GM18870 (cell line): ENCODE results near the gene KRT6C.

Source experiments
- ATAC-seq: cut with Tn5 transposase; IDR thresholded peaks from one replicate; pipeline ENCODE4 v1.9.1; 2021; ENCODE audit warnings: moderate library complexity; ENCODE audit not compliant: unreplicated experiment

KRT6C gene

DNA sequence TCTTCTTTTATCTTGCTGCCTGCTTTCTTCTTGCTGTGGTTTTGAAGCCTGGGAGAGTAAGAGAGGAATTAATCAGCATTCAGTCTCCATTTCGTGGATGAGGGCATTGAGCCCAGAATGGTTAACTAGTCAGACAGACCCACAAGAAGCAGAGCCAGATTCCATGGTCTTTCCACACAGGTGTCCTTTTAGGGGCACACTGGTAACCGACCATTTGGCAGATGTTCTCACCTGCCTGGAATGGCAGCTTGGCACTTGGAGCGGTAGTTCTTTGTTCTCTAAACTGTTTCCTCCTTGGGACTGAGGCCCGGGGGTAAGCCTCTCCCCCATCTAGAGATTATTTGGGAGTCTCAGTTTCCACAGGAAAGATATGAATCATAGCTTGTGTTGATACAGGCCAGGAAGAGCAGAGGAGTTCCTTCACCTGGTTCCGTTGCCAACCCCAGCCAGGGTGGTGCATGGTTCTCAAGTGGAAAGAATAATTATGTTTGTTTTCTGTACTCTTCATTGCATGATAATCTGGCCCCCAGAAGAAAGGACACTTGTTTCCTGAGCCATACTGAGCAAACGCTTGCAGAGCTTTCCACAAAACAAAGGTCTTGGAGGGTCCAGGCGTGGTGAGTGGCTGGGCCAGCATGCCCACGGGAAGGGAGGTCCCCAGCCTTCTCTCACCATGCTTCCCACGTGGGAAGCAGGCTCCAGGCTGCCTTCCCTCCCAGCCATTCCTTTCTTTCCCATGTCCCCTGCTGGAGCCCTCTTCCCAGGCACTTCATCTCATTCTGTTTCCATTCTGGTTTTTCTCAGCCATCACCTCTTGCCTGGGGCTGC is 37.4 kb downstream of the KRT6C start:
- ATAC-seq: no peak

DNA sequence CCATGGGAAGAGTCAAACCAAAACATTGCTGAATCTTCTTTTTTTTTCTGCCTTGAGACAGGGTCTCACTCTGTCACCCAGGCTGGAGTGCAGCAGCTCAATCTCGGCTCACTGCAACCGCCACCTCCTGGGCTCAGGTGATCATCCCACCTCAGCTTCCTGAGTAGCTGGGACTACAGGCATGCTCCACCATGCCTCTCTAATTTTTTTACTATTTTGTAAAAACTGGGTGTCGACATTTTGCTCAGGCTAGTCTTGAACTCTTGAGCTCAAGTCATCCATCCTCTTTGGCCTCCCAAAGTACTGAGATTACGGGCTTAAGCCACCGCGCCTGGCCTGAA is 38.0 kb downstream of the KRT6C start:
- no peak for ATAC-seq

DNA sequence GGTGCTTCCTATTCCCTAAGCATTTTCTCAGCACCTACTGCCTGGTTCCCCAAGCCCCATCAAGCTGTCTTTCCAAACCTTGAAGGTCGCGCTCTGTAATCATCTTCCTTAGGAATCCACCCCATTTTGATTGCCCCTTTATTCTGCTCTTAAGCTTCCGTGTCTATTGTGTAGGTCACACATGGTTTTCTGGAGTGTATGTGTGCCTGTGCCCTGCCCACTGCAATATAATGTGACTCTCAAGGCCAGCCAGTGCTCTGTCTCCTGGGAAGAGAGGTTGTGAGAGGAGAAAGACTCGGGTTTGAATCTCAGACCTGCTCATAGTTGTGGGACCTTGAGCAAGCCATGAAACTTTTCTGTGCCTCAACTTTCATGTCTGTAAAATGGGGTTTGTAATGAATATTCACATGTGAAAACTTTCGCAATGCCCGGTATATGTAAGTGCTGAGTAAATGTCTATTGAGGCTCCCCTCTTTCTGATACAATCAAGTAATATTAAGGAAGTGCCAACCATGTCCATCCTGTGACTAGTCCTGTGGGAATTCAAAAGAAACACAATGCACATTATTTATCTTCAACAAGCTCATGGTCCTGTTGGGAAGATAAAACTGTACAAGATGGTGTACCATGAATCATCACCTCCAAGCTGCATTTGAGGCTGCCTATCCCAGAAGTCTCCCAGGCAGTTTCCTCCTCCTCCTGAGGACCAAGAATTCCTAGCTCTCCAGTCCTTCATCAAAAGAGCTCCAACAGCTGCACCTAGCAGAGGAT is 38.7 kb downstream of the KRT6C start:
- no peak for ATAC-seq

DNA sequence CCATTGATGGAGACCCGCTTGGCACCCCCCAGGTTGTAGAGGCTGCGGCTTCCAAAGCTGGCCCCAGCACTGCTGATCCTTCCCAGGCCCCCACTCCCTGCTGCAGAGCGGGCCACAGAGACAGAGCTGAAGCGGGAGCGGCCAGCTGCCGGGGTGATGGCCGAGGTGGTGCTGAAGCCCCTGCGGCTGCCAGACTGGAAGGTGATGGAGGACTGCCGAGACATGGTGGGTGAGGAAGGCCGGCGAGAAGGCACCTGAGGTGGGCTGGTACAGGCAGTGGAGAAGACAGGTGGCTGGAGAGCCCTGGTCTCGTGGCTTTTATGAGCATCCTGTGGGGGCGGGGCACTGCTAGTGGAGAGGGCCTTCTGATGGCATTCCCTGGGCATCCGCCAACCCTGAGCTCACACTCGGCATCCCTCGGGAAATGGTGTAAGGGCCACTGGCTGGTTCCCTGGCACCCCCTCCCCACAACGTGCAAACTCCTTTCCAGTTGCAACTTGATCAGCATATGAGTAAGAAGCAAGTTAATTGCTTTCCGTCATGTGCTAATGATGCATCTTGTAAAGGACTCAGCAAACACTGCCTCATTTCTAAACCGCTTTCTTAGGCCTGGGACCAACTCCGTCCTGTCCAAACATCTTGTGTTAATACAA is 39.4 kb downstream of the KRT6C start, which contains the start of gene KRT75:
Gene KRT75, minus strand, starts transcription at position 291 of the 653 bp plus-strand sequence. Its CDS starts 67 bp downstream, at position 224.
- no peak for ATAC-seq

DNA sequence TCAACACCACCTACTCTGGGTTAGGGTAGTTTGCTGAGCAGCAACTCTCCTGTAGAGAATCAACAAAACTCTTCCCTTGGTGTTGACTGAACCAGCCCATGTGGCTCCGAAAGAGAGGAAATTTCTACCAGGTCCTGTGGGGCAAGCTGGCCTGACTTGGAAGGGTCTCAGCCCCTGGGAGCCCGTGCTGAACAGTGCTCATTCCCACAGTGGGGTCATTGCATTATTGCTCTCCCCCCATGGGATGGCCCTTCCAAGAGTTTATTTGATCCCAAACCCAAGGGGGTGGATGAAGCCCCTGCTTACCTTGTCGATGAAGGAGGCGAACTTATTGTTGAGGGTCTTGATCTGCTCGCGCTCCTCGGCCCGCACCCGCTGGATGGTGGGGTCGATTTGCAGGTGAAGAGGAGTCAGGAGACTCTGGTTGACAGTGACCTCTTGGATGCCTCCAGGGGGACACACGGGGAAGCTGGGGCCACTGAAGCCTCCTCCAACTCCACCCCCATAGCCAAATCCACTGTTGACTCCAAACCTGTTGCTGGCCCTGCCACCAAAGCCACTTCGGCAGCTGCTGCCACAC is 40.0 kb downstream of the KRT6C start:
- no peak for ATAC-seq

DNA sequence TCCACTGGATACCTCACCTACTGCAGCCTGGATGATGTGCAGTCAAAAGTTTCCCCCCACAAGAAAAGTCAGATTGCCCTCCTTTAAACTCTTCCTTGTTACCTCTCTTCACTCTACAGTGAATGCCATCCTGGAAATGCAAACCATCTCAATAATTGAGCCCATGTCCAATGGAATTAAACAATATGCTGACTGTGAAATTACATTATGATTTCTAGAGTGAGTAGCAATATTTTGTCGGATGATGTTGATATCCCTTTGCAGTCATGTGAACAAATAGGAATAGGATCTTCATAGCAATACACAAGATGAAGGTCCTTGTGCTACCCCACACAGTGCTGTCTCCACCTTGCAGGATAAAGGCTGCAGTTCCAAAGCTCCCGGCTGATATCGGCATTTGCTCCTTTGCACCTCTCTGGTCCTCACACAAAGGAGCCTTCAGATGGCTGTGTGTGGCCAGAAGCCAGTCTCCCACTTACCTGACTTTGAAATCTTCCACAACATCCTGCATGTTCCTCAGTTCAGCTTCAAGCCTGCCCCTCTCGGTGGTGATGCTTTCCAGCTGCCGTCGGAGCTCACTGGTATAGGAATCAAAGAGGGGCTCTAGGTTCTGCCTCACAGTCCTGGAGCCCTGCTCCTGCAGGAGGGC is 40.9 kb downstream of the KRT6C start:
- no peak for ATAC-seq

DNA sequence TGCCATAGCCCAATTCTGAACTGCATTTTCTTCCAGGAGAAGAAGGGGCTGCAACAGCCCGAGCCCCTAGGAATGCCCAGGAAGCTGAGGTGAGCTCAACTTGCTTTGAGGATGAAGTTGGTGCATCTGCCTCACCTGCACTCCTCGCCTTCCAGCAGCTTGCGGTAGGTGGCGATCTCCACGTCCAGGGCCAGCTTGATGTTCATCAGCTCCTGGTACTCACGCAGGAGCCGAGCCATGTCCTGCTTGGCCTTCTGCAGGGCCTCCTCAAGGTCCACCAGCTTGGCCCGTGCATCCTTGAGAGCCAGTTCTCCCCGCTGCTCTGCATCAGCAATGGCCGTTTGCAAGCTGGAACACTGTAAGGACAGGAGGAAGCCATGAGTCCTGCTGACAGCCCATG is 45.5 kb downstream of the KRT6C start:
- no peak for ATAC-seq

DNA sequence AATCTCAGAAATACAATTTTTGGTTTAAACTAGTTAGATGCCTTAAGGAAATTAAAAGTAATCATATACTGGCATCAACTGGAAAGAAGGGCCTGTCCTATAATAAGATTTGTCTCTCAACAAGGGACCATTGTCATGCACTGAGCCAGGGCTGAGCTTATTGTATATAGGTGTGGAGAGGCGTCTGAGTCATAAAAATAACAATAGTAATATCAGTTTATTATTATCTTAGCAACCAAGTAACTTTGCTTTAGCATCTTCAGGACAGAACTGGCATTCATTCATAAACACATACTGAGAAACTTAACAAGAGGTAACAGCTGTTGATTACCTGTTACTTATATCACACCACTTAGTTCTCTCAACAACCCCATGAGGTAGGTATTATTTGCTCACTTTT is 46.5 kb downstream of the KRT6C start:
- no peak for ATAC-seq

DNA sequence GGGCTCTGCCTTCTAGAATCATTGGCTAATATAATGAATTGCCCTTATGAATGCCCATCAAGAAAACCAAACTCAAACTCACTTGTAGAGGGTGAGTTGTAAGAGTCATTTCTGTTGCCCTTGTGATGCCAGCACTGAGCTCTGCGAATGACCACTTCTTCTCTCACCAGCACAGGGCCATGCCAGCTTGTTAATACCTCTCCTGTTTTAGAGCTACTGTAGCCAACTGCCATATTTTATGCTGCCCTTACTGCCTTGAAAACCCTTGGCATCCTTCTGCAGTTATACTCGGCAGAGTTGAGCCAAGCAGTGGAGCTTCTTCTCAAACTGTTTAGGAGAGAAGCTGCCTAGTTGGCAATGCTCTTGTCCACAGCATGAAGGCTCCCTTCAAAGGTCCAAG is 47.6 kb downstream of the KRT6C start:
- ATAC-seq: no peak

DNA sequence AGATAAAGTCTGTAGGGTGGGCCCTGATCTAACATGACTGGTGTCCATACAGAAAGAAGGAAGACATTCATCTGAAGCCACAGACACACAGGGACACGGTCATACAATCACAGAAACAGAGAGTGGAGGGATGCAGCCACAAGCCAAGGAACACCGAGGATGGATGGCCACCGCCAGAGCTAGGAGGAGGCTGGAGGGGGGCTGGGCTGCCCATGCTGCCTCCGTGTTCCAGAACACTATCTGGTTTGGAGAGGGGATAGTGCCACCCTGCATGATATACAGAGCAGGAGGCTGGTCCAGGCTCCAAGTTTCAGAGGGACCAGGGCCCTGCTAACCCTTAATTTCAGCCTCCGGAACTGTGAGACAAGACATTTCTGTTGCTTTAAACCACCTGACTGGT is 48.1 kb downstream of the KRT6C start:
- ATAC-seq: no peak

DNA sequence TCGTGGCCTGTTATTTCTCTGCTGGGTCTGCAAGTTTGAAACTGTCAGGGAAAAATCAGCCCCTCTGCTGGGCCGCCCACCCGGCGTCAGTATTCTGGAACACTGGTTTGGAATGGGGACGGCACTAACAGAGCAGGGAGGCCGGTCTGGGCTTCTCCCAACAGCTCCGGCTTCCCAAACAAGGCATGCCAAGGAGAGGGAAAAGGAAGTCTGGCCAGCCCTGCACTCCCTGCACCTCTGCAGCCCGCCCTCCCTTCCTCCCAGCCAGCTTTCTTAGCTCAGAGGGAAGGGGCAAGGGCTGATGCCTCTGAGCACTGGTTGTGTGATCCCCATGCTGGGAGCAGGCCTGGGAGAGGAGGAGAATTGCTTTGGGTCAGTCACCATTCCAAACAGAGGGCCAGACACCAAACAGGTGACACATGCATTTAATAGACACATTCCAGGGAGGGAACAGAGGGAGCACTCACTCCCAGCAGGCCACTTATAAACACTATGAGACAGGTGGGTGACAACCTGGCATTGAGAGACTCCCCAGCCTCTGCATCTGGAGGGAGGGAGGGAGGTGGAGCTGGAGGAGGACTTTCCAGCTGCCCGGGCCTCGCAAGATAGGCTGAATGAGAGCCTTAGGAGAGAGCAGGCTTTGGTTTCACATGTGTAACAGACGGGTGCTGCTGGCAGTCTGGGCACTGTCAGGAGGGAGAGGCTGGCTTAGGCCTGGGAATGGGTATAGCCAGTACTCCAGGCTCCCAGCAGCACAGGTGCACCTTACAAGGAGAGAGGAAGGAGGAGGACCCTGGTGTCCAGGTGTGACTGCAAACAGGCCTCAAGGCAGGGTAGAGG is 49.7 kb downstream of the KRT6C start:
- ATAC-seq: no peak

DNA sequence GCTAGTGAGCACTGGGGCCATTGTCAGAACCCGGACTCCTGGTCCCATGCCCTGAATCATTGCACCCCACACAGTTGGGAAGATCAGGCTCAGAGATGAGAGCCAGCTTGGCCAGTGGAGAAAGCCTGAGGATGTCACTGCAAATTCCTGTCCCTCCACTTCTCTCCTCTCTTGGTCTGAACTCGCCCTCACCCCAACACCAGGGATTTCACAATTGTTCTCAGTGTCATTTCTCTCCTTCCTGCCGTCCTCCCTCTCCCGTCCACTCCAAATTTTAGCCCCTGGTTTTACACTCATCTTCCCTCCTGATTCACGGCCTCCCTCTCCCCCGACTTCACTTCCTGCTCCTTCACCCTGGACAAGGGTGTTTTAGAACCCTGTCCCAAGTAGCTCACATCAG is 50.6 kb downstream of the KRT6C start:
- no peak for ATAC-seq

DNA sequence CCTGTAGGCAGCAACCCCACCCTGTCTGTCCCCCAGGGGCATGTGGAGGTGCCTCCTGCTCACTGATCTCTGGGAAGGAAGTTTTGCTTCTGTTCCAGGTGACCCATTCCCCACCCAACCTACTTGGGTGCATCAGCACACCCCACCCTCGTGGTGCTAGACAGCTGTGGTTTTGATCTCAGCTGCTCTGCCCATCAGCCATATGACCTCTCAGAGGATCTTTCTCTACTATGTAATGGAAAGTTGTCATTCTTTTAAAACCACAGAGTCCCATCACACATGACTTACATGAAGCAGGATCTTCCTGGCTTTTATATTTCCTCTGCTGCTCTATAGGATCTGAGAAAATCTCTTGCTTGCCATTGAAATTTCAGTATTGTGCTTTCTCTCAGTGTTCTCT is 53.9 kb downstream of the KRT6C start:
- no peak for ATAC-seq

DNA sequence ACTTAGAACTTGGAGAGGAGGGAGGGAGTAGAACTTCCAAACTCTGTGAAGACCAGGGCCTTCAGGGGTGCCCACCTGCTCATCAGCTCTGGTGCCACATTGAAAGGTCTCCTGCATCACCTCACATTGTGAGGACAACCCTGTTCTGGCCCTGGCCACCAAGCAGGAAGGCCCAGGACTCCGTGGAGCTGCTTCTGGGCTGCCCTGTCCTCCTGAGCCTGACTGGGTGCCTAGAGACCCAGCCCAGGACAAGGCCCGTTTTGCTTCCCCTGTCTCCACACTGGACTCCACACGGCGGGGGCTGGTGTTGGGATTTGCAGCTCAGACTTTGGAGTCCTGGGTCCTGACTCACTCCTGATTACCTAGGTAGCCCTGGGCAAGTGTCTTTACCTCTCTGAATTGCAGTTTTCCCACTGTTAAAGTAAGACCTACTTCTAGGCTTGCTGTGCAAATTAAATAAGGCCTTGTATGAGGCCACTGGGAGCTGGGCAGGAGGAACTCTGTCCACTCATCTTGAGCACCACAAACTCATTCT is 55.0 kb downstream of the KRT6C start:
- ATAC-seq: no peak
